ENCODE results near the gene KRTAP1-4.
A peak's percentile ranks its signal among the peaks of the same experiment; 100 is the strongest.
"Not testable (repeated sequence)": the region's sequence is repeated elsewhere in the genome, so short reads cannot be mapped to it uniquely, and the experiment has no call there.

The KRTAP1-4 gene

GRCh38 chr17:41048441-41048840 is 18.4 kb upstream of the KRTAP1-4 start:
- no peak for DNase-seq

GRCh38 chr17:41046735-41047465 is 16.9 kb upstream of the KRTAP1-4 start, which contains the start of gene KRTAP2-1:
KRTAP2-1 (minus strand) TSS chr17:41047316; CDS start chr17:41047267, 49 bp downstream.
- DNase-seq, result not testable (repeated sequence)

- DNase-seq, result no peak
These were observed 13.0 kb upstream of the KRTAP1-4 start for GRCh38 chr17:41042953-41043352.

DNA sequence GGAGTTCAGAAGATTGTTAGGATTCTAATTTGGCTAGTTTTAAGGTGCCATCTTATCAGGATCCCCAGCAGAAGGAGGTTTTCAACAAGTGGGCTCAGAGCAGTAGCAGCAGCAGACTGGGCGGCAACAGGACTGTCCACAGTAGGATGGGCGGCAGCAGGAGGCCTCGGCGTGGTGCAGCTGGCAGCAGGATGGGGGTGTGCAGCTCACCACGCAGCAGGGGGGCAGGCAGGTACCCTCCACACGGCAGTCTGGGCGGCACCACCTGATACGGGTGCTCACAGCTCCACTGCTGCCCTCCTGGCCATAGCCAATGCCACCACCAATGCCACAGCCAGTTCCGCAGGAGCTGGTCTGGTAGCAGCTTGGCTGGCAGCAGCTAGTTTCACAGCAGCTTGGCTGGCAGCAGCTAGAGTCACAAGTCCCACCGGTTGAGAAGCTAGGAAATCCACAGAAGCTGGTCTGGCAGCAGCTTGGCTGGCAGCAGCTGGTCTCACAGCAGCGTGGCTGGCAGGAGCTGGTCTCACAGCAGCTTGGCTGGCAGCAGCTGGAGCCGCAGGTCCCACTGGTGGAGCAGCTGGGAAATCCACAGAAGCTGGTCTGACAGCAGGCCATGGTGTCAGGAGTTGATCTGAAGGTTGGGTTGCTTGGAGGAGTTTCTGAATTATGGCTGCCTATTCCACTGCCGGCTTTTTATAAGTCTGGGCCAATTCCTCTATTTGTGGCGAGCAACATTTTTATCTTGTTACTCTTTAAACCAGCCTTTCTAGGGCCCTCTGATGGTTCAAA is 11.0 kb upstream of the KRTAP1-4 start, which contains the start of gene KRTAP1-1:
KRTAP1-1 (minus strand) TSS at position 668 of the 789 bp plus-strand sequence; CDS start at position 615, 53 bp downstream.
- DNase-seq, result peak in 5 of 58 donors; percentile 0 to 16 (median 4)

- DNase-seq, result no peak
These were observed 7.9 kb upstream of the KRTAP1-4 start for GRCh38 chr17:41037853-41038350.

DNA sequence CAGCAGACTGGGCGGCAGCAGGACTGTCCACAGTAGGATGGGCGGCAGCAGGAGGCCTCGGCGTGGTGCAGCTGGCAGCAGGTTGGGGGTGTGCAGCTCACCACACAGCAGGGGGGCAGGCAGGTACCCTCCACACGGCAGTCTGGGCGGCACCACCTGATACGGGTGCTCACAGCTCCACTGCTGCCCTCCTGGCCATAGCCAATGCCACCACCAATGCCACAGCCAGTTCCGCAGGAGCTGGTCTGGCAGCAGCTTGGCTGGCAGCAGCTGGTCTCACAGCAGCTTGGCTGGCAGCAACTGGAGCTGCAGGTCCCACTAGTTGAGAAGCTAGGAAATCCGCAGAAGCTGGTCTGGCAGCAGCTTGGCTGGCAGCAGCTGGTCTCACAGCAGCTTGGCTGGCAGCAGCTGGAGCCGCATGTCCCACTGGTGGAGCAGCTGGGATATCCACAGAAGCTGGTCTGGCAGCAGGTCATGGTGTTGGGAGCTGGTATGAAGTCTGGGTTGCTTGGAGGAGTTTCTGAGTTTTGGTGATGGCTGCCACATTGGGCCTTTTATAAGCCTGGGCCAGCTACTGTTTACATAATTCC is 4.4 kb upstream of the KRTAP1-4 start, which contains the start of gene KRTAP1-3:
KRTAP1-3 (minus strand) TSS at position 529 of the 590 bp plus-strand sequence; CDS start at position 476, 53 bp downstream.
- not testable (repeated sequence) for DNase-seq

DNA sequence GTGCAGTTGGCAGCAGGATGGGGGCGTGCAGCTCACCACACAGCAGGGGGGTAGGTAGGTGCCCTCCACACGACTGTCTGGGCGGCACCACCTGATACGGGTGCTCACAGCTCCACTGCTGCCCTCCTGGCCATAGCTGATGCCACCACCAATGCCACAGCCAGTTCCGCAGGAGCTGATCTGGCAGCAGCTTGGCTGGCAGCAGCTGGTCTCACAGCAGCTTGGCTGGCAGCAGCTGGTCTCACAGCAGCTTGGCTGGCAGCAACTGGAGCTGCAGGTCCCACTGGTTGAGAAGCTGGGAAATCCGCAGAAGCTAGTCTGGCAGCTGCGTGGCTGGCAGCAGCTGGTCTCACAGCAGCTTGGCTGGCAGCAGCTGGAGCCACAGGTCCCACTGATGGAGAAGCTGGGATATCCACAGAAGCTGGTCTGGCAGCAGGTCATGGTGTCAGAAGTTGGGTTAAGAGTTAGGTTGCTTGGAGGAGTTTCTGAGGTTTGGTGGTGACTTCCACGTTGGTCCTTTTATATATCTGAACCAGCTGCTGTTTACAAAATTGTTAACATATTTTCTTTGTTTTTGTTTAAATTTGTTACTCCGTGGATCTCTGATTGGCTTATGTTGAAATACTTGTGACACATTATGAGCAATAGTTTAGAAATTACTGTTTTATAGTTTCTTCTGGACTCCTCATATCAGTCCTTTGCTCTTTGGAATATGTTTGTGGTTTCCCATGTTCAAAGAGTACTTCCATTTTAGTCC is 3.1 kb downstream of the KRTAP1-4 start, which contains the start of gene KRTAP1-5:
KRTAP1-5 (minus strand) TSS at position 494 of the 757 bp plus-strand sequence; CDS start at position 441, 53 bp downstream.
- DNase-seq, result no peak

- no peak for DNase-seq
These were observed 5.3 kb downstream of the KRTAP1-4 start for GRCh38 chr17:41024697-41025096.

DNA sequence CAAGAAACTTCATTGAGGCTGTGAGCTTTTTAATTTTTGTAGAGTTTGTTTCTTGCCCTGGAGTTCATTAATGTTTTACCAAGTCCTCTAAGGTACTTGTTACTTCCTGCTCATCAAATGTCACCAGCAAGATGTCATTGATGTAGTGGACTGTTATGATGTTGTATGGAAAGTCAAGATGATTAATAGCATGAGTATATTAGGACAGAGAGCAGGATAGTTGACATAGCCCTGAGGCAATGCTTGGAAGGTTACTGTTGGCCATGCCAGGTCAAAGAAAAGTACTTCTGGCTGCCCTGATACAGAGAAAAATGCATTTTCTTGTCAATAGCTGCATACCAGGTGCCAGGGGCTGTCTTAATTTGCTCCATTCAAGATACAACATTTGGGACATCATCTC is 9.7 kb downstream of the KRTAP1-4 start:
- no peak for DNase-seq

- no peak for DNase-seq
These were observed 10.6 kb downstream of the KRTAP1-4 start for GRCh38 chr17:41019415-41019814.

DNA sequence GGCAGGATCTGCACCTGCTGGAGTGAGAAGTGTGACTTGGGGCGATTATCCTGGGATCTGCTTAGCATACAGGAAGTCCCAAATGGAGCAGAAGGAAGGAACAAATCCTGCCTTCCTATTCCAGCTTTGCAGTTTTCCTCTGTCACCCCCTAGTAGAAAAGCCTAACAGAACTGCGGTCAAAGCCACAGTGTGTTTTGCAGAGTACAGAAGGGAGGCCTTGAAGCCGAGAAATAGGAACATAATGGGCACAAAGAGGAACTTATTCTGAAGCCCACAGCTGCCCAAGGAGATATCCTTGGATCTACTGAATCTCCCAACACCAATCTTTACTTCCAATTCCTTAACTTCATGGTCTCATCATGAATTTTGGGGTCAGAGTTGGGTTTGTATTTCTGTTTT is 11.5 kb downstream of the KRTAP1-4 start:
- DNase-seq, result no peak

DNA sequence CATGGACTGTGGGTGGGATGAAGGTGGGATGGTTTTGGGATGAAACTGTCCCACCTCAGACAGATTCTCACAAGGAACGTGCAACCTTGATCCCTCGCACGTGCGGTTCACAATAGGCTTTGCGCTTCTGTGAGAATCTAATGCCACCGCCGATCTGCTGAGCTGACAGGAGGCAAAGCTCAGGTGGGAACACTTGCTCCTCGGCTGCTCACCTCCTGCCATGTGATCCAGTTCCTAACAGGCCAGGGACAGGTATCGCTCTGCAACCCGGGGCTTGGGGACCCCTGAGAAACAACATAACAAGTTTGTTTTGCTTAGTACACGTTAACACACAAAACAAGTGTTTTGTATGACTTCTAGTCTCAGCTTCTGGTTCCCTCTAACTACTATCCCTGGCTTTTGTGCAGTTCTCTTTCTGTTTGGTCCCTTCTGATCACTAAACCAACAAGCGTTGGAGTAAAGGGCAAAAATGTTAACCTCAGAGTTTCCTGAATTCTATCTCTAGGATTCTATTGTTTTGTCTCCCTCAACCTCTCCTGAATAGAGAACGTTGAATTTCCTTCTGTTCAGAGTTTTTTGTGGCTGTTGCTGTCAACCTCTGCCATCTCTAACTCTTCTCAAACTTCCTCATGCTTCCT is 13.3 kb downstream of the KRTAP1-4 start:
- DNase-seq, result no peak

- no peak for DNase-seq
These were observed 14.5 kb downstream of the KRTAP1-4 start for GRCh38 chr17:41015454-41015853.

DNA sequence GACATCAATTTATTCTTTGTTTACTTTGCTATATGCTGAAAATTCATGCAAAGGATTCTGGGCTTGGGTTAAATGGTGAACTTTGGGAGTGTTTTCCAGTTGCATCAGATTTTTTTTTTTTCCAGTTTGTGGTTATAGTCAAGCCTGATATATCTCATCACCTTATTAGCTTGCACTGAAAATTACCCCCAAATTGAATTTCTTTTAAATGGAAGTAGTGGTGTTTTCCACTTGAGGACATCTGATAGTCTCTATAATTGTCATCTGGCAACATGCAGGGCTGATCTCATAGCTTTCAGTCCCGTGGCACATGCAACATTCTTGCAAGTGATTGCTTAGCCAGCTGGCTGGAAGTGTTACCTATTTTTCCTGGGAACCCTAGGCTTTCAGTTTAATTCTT is 16.4 kb downstream of the KRTAP1-4 start:
- no peak for DNase-seq

GRCh38 chr17:41013181-41013580 is 16.8 kb downstream of the KRTAP1-4 start:
- no peak for DNase-seq

DNA sequence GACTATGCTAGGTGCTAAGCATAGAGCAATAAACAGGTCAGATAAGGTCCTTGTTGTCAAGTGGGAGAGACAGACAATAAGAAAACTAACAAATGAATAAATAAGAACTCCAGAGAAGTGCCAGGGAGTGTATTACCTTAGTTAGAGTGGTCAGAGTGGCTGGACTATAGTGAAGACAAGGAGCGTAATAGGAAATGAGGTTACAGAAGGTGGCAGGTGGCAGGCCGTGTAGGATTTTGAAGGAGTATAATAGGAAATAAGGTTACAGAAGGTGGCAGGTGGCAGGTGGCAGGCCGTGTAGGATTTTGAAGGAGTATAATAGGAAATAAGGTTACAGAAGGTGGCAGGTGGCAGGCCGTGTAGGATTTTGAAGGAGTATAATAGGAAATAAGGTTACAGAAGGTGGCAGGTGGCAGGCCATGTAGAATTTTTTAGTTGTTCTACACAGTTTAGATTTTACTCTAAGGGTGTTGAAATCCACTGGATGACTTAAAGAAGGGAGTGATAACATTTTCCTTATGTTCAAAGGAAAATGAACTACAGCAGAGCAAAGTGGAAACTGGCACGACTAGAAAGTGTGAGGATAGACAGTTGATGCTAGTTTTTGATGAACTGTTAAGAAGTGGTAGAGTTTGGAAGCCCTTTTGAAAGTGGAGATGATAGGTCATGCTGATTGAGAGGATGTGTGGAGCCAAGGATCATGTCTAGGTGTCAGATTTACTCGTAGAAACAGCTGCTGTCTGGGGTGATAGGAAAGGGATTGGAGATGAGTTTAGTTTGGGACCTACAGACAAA is 17.5 kb downstream of the KRTAP1-4 start:
- DNase-seq, result no peak

DNA sequence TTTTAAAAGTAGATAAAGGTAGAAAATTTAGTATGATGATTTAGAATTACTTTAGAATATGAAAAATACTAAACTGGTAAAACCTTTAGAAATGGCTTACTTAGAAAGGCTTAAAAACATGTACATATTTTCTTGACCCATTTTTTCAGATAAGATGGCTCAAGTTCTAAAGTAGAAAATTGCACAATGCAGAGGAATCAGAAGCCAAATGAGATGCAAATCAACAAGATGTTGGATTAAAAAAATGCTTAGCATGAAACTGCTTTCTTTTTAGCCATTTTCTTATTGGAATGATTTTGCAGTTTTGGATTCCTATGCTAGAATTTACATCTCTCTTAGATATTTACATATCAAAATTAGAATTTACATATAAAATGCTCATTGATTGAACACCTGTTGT is 19.6 kb downstream of the KRTAP1-4 start:
- no peak for DNase-seq

DNA sequence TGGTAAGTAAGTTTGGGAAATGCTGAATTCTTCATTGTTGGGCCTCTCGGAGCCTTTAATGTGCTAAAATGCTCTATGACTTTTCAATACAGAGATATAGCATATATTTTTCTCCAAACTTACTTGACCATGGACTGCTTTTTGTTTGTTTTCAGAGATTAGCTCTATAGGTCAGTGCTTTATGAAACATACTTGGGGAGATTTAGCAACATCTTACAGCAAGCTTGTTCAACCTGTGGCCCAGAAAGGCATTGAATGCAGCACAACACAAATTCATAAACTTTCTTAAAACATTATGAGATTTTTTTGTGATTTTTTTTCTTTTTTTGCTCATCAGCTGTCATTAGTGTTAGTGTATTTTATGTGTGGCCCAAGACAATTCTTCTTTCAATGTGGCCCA is 20.1 kb downstream of the KRTAP1-4 start:
- no peak for DNase-seq

- no peak for DNase-seq
These were observed 20.7 kb downstream of the KRTAP1-4 start for GRCh38 chr17:41009301-41009760.

Data from anterior cingulate cortex (tissue), 58 donors.